HFF-Myc (cell line): ENCODE results near the gene BAG2.

Experiments used
- DNase-seq: peaks from one replicate; pipeline ENCODE4 v3.0.0-alpha.2; 2011; ENCODE audit warnings: low read depth; ENCODE audit errors: extremely low read depth
- H3K4me3 ChIP-seq: replicated peaks from 2 replicates; pipeline ENCODE4 v1.5.1; 2011; ENCODE audit warnings: low read depth, mild to moderate bottlenecking, control low read depth, low read length
- CTCF ChIP-seq: IDR thresholded peaks from 2 replicates; pipeline ENCODE4 v1.5.1; 2012; ENCODE audit warnings: mild to moderate bottlenecking, low read depth, low read length, control low read depth; ENCODE audit errors: missing control alignments

The BAG2 gene

GRCh38 chr6:57216235-57217101 lies 44.3 kb downstream of the BAG2 start:
- TF ChIP-seq CTCF, result no peak
- H3K4me3 ChIP-seq, result no peak overlapping the region
- no peak for DNase-seq

- no peak for TF ChIP-seq CTCF
- no peak overlapping the region for H3K4me3 ChIP-seq
- DNase-seq, result no peak
Observed at GRCh38 chr6:57217270-57217669, 45.1 kb downstream of the BAG2 start.

- DNase-seq, result no peak
- no peak for TF ChIP-seq CTCF
- H3K4me3 ChIP-seq, result peak overlapping the region; percentile 70; the same call in 1 of the 2 replicates
Observed at GRCh38 chr6:57220083-57220703, 48.1 kb downstream of the BAG2 start.

GRCh38 chr6:57221191-57221935 lies 49.2 kb downstream of the BAG2 start:
- TF ChIP-seq CTCF, result no peak
- no peak for DNase-seq

GRCh38 chr6:57221936-57222742 lies 50.0 kb downstream of the BAG2 start, which contains the start of gene RAB23:
TSS of gene RAB23 (minus strand) at chr6:57222307. CDS start at chr6:57210380, 11,927 bp downstream.
- no peak for DNase-seq
- no peak for TF ChIP-seq CTCF
- H3K4me3 ChIP-seq, result peak within 1 kb of the TSS; percentile 70

More at GRCh38 chr6:57221191-57221935, 49.2 kb downstream of the BAG2 start:
- H3K4me3 ChIP-seq, result peak overlapping the region; percentile 70

- peak overlapping the region; percentile 70 for H3K4me3 ChIP-seq
- no peak for TF ChIP-seq CTCF
- no peak for DNase-seq
Observed at GRCh38 chr6:57222743-57223077, 50.6 kb downstream of the BAG2 start.
